DOHH2 (cell line): ENCODE measurements around the gene TRIML1.

Experiments used
- EZH2phosphoT487 ChIP-seq: fragments of 200-600 bp; sonication (generic); IDR thresholded peaks from 2 replicates; pipeline ENCODE4 v1.6.1; 2017; ENCODE audit warnings: borderline replicate concordance, mild to moderate bottlenecking, antibody characterized with exemption, low read length, moderate library complexity, mixed read lengths
- TF ChIP-seq, protein P1 (sequence below): fragments of 200-600 bp; sonication (generic); IDR thresholded peaks from one replicate; pipeline ENCODE4 v1.5.1; 2014; ENCODE audit warnings: antibody characterized with exemption, mild to moderate bottlenecking, low read depth, low read length; ENCODE audit not compliant: poor library complexity, severe bottlenecking

DNA sequence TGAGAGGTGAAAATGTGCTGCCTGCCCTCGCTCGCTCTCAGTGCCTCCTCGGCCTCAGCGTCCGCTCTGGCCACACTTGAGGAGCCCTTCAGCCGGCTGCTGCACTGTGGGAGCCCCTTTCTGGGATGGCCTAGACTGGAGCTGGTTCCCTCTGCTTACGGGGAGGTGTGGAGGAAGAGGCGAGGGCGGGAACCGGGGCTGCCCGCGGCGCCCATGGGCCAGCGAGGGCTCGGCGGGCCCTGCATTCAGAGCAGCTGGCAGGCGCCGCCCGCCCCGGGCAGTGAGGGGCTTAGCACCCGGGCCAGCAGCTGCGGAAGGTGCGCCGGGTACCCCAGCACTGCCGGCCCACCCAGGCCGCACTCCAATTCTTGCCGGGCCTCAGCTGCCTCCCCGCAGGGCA is 39.6 kb downstream of the TRIML1 start:
- TF ChIP-seq, protein P1, sequence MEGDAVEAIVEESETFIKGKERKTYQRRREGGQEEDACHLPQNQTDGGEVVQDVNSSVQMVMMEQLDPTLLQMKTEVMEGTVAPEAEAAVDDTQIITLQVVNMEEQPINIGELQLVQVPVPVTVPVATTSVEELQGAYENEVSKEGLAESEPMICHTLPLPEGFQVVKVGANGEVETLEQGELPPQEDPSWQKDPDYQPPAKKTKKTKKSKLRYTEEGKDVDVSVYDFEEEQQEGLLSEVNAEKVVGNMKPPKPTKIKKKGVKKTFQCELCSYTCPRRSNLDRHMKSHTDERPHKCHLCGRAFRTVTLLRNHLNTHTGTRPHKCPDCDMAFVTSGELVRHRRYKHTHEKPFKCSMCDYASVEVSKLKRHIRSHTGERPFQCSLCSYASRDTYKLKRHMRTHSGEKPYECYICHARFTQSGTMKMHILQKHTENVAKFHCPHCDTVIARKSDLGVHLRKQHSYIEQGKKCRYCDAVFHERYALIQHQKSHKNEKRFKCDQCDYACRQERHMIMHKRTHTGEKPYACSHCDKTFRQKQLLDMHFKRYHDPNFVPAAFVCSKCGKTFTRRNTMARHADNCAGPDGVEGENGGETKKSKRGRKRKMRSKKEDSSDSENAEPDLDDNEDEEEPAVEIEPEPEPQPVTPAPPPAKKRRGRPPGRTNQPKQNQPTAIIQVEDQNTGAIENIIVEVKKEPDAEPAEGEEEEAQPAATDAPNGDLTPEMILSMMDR, result no peak
- no peak for TF ChIP-seq EZH2phosphoT487
